ENCODE data around the gene PRM1. TPM values are rescaled to one million over a fixed set of nuclear protein-coding genes. Genes with fewer than 3 reads are reported as not detected.

The PRM1 gene
- total RNA-seq, 1 experiment from 2014 or later = not detected

DNA sequence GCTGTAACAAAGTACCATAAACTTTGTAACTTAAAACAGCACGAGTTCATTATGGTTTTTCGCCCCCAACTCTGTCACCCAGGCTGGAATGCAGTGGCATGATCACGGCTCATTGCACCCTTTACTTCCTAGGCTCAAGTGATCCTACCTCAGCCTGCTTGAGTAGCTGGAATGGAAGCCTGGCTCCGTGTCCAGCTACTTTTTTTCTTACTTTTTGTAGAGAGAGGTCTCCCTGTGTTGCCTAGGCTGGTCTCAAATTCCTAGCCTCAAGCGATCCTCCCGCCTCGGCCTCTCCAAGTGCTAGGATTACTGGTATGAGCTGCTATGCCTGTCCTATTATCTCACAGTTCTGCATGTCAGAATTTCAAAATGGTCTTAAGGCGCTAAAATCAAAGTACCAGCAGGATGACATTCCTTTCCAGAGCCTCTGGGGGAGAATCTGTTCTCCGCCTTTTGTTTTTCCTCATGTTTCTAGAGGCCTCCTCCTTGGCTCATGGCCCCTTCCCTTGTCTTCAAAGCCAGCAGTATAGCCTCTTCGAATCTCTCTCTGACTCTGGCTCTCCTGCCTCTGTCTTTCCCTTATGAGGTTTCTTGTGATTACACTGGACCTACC lies 10.1 kb upstream of the PRM1 start:
- H3K4me1 ChIP-seq (ENCODE audit: insufficient read depth, low read length) = peaks cover 2% of the 10 kb centered on the region; the same call in 1 of the 2 replicates
- H2BK5ac ChIP-seq (ENCODE audit: insufficient read length, low read length) = no peak overlapping the region
- no peak overlapping the region for H3K27ac ChIP-seq (ENCODE audit: insufficient read length, low read depth, low read length)
- H3K27ac Mint-ChIP-seq = peak overlapping the region in 2 of 3 experiments; percentile 0 to 25; a peak in 4 of 7 replicates
- H2BK20ac ChIP-seq (ENCODE audit: low read depth, low read length, poor library complexity, severe bottlenecking) = peak overlapping the region; percentile 84
- no peaks in the 10 kb centered on the region for H4K20me1 ChIP-seq (ENCODE audit: control insufficient read depth, insufficient read depth, insufficient read length)
- H3K9me3 ChIP-seq (ENCODE audit: control insufficient read depth, low read depth, low read length) = no peaks in the 10 kb centered on the region
- peaks cover 16 to 20% of the 10 kb centered on the region in 2 experiments for H3K4me1 Mint-ChIP-seq
- H4K91ac ChIP-seq (ENCODE audit: insufficient read length, low read depth, low read length) = no peak overlapping the region
- no peak overlapping the region for H3K4ac ChIP-seq (ENCODE audit: low read depth, low read length)
- no peak overlapping the region for H4K5ac ChIP-seq (ENCODE audit: insufficient read length, low read depth, low read length)
- H3K79me1 ChIP-seq (ENCODE audit: insufficient read depth, low read depth, low read length, poor library complexity, severe bottlenecking) = no peaks in the 10 kb centered on the region
- H3K18ac ChIP-seq (ENCODE audit: insufficient read length, low read depth, low read length) = no peak overlapping the region
- TF ChIP-seq, protein P1, sequence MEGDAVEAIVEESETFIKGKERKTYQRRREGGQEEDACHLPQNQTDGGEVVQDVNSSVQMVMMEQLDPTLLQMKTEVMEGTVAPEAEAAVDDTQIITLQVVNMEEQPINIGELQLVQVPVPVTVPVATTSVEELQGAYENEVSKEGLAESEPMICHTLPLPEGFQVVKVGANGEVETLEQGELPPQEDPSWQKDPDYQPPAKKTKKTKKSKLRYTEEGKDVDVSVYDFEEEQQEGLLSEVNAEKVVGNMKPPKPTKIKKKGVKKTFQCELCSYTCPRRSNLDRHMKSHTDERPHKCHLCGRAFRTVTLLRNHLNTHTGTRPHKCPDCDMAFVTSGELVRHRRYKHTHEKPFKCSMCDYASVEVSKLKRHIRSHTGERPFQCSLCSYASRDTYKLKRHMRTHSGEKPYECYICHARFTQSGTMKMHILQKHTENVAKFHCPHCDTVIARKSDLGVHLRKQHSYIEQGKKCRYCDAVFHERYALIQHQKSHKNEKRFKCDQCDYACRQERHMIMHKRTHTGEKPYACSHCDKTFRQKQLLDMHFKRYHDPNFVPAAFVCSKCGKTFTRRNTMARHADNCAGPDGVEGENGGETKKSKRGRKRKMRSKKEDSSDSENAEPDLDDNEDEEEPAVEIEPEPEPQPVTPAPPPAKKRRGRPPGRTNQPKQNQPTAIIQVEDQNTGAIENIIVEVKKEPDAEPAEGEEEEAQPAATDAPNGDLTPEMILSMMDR (conservative IDR thresholded peaks at IDR 0.05) = no peak
- no peaks in the 10 kb centered on the region for H3K79me2 ChIP-seq (ENCODE audit: insufficient read depth, low read length)
- WGBS (ENCODE audit: extremely low coverage, insufficient read length, low lambda C conversion rate) = no CpG with 5 or more reads among the region's 10 CpGs
- H3K23me2 ChIP-seq (ENCODE audit: insufficient read length, low read depth, low read length, poor library complexity, severe bottlenecking) = no peaks in the 10 kb centered on the region
- no peak overlapping the region for H2BK120ac ChIP-seq (ENCODE audit: low read depth, low read length, poor library complexity, severe bottlenecking)
- no peak overlapping the region for H3K56ac ChIP-seq (ENCODE audit: insufficient read length, low read depth, low read length)
- no peak overlapping the region for H2BK12ac ChIP-seq (ENCODE audit: insufficient read length, low read depth, low read length)
- DNase-seq = no peak
- no peaks in the 10 kb centered on the region; the same call in none of the 2 replicates for H3K27me3 Mint-ChIP-seq (ENCODE audit: low read depth)
- H3K14ac ChIP-seq (ENCODE audit: insufficient read depth, low read length) = no peak overlapping the region
- H4K8ac ChIP-seq (replicated peaks; ENCODE audit: insufficient read length, low read depth, low read length) = no peak overlapping the region
- no peak overlapping the region for H3K4me3 Mint-ChIP-seq
- no peaks in the 10 kb centered on the region for H3K27me3 ChIP-seq (ENCODE audit: insufficient read depth, low read length)
- H2BK15ac ChIP-seq (ENCODE audit: low read depth, low read length) = no peak overlapping the region
- no peaks in the 10 kb centered on the region; a peak in 1 of 7 replicates for H3K36me3 Mint-ChIP-seq (ENCODE audit: insufficient read depth in 1 of 3, low read depth in 3 of 3)
- no peak overlapping the region for H2AFZ ChIP-seq (ENCODE audit: low read length)
- no peak overlapping the region for H3K23ac ChIP-seq (ENCODE audit: insufficient read length, low read depth, low read length)
- no peaks in the 10 kb centered on the region for H3K9me3 Mint-ChIP-seq
- H2AK5ac ChIP-seq (ENCODE audit: insufficient read length, low read length) = no peak overlapping the region
- no peak overlapping the region for H3K4me2 ChIP-seq (ENCODE audit: insufficient read depth, insufficient read length, low read length)
- H3K9ac ChIP-seq (ENCODE audit: extremely low read depth, insufficient read length, low read length) = no peak overlapping the region
- H3T11ph ChIP-seq (ENCODE audit: low read length) = no peak overlapping the region

Data from H9 (cell line).